ENCODE results near the gene TRPC3.

Gene TRPC3

DNA sequence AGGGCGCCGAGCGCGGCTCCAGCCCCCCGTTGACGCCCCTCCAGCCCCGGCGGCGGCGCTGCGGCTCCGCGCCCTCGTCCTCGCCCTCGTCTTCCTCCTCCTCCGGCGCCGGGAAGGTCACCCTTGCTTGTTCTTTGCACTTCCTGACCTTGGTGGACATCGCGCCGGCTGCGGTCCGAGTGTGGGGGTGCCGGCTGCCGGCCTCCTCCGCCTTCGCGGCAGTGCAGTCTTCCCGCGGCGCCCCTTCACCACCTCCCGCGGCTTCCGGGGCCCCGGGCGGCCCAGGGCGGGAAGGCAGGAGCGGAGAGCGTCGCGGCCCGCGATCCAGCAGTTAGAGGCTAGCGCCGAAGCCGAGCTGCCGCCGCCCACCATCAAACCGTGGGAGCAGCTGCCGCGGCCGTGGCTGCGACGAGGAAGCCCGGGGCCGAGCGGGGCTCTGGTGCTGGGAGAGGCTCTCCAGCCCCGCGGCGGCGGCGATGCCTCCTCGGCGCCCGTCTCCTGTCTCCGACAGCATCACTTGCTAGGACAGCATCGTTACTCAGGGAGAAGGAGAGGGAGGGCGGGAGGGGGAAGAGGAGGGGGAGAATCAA lies at the start of gene TRPC3:
Gene TRPC3, minus strand, starts transcription at position 540 of the 590 bp plus-strand sequence. Its CDS starts 380 bp downstream, at position 160.
- DNase-seq (ENCODE audit: low spot score): no peak

DNA sequence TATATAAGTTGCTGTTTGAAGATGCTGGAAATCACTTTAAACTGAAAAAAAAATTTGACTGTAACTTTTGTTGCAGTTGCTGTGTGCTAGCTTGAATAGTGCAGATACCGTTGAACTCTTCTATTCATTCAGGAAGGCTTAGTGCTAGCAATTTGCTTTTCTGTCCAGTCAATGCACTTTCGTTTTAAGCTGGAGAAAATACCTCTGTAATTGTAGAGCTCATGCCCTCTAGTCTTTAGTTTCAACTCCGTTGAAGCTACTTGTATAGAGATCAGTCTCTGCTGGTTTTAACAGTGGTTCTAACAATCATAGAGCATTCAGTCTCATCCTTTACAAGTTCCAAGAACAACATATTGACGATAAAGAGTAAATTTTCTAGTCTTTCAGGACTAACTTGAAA lies 49.0 kb upstream of the TRPC3 start:
- DNase-seq (ENCODE audit: low spot score): no peak

DNA sequence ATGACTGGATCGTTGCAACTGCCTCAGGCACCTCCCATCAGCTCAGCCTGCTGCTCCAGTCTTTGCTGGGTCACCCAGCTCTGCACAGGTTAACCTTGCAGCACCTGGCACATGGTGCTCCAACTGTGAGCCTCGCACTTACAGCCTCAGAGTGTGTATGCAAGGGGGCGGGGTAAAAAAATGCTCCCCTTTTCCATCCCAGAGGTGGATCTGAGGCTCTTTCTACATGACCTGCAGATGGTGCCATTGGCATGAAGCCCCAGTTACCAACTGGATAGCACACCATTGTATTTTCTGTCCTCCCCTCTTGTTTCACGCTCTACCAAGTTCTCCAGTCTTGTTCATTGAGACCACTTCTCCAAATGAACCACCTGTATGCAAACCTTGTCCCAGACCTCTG lies 46.2 kb upstream of the TRPC3 start:
- DNase-seq (ENCODE audit: low spot score): no peak

DNA sequence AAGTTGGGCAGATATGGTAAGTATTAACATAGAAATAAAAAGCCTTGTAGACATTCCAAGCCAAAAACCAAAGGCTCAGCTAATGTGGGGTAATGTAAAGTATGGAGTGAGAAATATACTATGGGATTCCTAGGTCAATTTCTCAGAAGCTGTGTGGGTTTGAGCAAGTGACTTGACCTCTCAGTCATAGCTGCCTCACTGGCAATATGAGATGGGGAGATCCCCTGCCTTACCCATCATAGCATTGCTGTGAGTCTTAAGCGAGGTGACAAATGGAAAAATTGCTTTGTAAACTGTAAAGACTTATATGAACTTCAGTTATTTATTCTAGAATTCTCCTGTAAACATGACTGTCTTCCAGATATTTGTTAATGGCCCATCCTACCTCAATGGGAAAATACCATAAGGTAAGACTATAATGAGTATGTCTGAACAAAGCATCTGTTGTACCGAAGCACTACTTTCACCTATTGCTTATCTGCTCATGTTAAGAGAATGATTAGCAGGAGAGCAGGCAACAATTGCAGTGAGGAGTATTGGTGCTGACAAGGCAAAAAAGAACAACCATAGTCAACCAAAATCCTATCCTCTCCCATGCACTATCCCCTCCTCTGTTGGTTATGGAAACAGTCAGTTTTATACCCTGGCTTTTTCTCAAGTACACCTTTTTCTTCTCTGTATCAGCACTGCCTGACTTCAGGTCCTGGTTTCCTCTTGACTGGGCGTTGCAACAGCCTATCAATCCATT lies 44.1 kb upstream of the TRPC3 start:
- DNase-seq (ENCODE audit: low spot score): no peak

DNA sequence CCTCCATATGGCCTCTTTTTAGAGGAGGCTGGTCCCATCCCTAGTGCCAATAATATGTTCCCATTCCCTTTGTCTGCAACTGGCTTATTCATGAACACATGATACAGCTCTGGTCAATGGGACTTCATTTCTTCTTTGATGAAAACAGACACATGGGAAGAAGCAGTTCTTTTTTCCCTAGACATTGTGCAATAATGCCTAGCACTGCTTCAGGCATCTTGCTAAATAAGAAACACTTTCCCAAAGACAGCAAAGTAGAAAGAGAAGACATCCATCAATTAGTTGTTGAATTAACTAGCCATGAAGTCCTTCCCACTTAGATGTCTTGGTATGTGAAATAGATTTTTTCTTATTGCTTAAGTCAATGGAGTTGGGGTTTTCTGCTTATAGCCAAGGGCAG lies 40.1 kb upstream of the TRPC3 start:
- DNase-seq (ENCODE audit: low spot score): no peak

DNA sequence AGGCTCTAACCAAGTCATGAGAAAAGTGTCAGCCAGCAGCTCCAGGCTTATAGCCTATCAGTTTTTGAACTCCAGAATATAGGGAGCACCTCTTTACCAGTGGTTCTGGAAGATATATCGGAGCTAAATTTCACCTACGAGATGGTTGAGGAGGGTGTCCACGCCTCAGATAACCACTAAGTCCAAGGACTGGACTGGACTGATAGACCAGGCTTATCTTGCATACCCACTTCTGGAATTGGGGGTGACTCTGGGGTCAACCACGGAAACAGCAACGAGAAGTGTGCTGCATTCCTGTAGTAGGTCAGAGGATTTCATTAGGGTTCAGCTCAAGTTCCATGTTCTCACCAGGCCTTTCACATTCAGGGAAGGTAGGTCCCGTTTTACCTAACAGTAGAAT lies 38.6 kb upstream of the TRPC3 start:
- no peak for DNase-seq (ENCODE audit: low spot score)

DNA sequence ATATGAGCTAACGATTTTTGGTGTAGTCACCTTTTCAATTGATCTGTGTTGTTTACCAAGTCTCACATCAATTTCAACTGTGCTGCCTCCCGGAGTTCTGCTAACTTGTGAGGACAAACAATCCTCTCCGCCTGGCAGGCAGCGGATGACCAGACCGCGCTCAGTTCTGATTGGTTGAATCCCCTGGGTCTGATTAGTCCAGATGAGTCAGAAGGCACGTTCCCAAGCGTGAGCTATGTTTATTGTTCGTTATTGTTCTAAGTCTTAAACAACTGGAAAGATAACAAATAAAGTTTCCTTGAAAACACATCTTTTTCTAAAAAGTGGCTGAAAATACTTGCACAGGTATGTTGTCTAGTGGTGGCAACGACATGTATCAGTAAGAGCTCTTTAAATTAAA lies 37.9 kb upstream of the TRPC3 start:
- peak; percentile 35 for DNase-seq (ENCODE audit: low spot score)

DNA sequence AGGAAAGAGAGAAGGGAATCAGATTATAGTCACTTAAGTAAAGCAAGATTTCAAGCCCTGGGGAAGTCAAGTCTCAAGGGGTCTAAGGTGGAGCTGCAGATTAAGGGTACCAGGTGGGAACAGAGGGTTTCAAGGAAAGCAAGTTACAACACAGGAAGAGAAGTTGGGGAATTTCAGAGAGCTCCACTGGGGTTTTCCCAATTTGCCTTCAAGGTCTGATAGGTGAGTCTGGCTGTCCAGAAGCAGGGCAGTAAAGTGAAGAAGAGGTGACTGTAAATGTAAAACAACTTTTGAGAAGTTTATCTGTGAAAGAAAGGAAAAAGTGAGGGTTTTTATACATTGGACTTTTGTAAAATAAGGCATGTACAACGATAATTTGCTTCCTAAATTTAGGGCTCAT lies 37.1 kb upstream of the TRPC3 start:
- DNase-seq (ENCODE audit: low spot score): no peak

DNA sequence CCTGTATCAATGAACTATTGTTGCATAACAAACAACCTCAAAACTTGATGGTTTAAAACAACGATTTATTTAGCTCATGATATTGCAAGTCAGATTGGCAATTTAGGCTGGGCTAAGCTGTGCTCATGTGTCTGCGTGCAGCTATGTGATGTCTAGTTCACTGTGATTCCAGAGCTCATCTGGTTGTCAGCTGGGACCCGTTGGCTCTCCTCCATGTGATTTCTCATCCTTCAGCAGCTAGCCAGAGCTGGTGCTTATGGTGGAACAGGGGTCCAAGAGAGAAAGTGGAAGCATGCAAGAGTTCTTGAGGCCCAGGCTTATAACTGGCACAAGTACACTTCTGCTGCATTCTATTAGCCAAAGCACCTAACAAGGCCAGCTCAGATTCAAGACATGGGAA lies 28.8 kb upstream of the TRPC3 start:
- no peak for DNase-seq (ENCODE audit: low spot score)

DNA sequence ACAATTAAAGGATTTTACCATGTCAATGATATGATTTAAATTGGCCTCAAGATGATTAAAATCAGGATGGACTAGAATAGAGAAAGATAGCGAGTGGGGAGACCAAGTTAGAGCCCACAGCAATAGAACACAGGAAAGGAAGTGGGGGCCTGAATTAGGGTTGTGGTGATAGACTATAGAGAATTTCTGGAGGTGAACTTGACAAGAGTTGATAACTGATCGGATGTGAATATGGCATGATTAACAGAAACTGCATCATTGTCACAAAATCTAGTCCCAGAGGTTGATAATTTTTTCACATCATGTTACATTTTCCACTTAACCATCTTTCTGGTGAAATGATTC lies 26.3 kb upstream of the TRPC3 start:
- no peak for DNase-seq (ENCODE audit: low spot score)

DNA sequence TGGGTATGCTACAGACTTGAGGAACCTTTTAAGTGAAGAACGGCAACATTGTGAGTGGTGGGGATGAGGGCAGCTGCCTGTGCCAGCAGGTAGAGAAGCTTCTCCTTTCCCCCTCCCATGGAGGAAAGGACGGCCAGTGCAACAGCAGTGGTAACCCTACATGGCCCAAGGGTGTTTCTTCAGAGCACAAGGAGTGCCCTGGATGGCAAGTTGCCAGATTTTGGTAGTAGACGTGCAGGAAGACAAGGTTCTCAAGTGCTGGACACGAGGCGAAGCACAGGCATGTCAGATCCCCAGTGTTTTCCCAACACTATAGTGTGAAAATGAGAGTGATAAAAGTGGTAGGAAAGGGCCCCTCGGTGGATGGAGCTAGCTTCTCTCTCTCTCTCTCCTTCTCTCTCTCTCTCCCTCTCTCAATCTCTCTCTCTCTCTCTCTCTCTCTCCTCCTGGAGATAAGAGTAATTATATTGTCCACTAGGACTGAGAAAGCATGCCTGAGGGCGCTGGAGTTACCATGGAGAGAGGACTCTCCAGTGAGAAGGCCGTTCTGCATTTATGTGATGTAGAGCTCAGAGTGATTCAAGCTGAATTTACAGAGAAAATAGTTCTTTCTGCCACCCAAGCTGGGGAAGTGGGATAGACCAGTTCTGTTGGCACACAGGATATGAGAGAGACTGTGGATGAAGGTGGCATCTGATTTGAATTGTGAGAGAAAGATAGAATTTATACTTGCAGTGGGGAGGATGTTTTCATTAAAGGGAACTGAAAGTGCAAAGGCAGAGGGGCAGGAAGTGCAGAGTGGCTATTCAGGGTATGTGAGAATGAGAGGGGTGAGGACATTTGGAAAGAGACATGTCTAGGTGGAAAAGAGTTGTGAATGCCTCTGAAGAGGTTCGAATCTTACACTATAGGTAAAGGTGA lies 25.7 kb upstream of the TRPC3 start:
- DNase-seq (ENCODE audit: low spot score): no peak

DNA sequence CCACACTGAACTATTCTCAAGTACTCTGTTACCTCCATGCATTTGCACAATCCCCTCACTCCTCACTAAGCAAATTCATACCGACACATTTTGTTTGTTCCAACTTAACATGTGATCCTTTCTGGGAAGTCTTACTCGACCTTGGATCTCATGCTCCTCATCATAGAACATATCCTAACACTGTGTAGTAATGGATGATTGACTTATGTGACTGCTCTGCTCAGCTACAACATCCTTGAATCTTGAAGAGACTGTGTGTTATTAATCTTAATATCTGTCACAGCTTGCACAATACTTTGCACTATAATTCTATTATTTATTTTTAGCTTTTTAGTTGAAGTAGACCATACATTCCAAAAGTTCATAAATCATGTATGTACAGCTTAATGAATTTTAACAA lies 23.9 kb upstream of the TRPC3 start:
- no peak for DNase-seq (ENCODE audit: low spot score)

DNA sequence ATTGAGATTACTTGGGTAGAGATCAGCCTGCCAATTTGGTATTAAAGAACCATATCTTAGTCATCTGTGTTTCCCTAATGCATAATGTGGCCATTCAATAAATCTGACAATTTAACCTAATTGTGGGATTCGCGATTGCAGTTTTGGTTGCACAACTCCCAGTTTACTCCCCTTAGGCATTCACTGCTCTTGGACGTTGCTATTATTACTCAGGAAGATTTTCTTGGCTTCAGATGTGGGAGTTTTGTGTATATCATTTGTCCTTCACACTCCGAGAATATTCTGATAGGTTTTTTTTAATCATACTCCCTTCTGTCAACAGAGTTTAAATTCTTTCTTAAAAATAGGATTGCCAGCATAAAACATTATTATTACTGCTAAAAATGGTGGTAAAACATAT lies 22.0 kb upstream of the TRPC3 start:
- DNase-seq (ENCODE audit: low spot score): no peak

DNA sequence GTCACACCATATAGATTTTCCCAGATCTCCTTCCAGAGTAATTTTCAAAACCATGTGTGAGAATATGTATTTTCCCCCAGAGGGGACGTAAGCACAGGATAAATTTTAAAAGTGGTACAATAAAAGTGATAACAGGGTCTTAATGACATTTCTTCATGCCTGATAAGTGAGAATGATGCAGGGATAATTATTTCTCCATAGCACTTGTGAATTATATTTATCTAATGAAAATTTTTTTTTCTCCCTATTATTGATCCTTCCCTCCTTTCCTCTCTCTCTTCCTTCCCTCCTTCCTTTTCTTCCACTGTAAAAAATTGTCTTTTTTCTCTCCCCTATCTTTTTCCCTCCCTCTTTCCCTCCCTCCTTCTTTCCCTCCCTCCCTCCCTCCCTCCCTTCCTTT lies 17.0 kb upstream of the TRPC3 start:
- no peak for DNase-seq (ENCODE audit: low spot score)

DNA sequence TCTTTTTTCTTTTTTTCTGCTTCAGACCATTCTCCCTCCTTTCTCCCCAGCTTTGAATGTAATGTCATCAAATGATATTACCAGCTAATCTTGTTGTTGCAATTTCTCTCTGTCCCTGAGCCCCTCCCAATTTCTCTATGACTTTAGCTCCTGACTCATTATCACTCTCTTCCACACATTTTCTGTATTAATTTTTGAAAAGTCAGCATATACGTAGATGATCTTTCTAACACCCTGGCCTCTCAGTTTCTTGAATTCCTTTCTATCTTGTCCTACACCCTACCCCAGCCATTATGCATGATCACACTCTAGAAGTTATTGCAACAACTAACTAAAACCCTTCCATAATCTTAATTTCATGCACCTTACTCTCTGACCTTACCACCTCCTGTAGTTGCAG lies 13.1 kb upstream of the TRPC3 start:
- no peak for DNase-seq (ENCODE audit: low spot score)

DNA sequence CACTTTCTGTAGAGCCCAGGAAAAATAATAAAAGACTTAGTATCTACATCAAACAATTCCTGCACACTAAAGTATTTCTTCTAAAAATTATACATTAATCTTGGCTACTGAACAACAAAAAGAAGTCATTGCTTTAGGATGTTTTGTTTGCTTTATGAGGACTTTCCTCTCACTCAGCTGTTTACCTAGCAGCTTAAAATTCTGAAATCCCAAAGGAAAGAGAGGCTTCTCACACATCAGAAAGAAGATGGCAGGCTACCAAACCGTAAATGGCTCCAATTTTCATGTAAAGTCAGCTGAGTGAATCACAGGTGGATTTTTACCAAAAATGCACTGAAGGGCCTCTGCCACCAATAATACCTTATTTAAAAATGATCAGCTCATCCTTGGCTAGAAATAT lies 9.0 kb upstream of the TRPC3 start:
- DNase-seq (ENCODE audit: low spot score): no peak

DNA sequence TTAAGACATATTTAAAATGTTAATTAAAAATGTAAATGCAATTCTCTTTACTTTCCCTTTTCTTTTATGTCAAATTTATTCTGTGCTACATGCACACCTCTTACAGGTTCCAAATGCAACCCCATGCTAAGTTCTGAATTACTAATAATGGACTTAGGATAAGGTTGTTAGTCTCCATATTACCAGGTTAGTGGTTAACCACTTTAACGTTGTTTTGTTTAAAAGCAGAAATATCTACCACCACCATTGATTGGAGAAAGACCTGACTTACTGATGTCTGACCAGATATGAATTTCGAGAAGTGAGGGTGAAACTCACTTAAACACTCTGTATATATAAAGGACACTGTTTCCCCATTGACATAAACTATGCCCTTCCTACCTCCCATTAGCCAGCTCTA lies 6.9 kb upstream of the TRPC3 start:
- no peak for DNase-seq (ENCODE audit: low spot score)

DNA sequence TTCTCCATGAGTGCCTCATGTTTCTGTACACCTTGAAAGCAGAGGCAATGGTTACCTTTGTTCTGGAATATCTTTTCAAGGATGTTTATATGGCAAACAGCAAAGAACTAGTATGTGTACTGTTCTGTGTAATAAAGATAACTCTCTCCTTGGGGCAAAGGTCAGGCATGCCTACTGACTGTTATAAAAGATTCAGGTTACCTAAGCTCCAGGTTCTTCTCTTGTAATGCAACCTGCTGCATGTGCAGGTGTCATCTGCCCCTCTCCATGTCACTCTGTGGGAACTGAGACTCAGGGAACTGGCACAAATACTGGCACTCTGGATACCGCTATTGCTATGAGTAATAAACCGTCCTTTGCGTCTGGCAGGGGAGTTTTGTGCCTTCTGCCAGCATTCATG lies 5.4 kb upstream of the TRPC3 start:
- DNase-seq (ENCODE audit: low spot score): peak; percentile 15

DNA sequence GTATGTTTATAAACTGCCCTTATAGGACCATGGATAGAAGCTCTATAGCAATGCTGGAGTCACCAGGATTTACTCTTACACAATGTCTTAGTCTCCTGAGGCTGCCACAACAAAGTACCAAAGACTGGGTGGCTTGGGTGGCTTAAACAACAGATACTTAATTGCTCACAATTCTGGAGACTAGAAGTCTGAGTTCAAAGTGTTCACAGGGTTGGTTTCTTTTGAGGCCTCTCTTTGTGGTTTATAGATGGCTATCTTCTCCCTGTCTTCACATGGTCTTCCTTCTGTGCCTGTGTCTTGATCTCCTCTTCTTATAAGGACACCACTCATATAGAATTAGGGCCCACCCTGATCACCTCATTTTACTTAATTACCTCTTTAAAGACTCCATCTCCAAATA lies 2.0 kb upstream of the TRPC3 start:
- DNase-seq (ENCODE audit: low spot score): no peak

DNA sequence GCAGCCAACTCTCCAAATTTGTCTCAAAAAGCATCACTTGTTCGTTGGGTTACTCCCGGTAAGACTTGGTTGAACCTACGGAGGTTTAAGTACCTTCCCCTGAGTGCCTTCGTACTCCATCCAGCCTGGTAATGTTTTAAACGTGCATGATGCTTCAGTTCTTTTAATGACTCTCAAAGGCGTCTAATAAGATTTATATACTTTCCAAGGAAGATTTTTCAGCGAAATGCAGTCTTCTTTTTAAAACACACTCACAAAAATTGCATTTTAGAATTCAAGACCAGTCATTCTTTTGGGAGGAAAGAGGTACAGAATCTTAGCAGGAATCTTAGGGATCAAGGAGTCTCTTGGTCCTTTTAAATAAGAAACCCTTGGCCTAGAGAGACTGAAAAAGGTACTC lies 430 bp upstream of the TRPC3 start:
- DNase-seq (ENCODE audit: low spot score): no peak

DNA sequence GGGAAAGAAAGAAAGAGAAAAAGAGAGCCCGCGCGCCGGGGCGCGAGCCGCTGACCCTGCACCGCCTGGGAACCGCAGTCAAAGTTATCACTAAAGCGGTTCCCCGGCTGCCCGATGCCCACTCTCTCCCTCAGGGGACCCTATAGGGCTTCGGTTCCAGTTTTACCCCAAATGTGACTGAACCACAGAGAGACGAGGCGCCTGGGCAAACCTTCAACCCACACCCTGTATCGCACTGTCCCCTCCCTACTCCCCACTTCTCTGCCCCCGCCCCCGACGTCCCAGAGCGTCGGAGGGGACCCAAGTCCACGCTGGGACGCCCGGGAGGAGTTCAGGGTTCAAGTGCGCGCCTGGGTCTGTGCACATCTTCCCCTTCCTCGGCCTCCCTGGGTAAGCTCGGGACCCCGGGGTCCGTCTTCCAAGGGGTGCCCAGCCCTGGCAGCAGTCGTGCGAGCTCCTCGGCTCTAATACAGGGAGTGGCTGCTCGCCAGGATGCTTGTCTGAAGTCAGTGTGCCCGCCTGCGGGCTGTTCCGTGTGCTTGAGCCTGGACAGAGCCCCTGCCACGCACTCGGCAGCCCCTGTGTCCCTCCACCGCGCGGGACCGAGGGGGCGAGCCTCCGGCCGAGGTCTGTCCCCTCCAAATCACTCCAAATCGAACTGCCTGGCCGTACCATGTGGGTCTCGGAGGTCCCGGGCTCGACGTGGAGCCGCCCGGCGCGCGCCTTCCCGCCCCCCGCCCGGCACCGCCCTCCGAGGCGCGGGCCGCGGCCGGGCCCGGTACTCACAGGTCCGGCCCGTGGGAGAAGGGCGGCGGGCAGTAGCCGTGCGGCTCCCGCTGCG lies 960 bp downstream of the TRPC3 start:
- DNase-seq (ENCODE audit: low spot score): no peak

DNA sequence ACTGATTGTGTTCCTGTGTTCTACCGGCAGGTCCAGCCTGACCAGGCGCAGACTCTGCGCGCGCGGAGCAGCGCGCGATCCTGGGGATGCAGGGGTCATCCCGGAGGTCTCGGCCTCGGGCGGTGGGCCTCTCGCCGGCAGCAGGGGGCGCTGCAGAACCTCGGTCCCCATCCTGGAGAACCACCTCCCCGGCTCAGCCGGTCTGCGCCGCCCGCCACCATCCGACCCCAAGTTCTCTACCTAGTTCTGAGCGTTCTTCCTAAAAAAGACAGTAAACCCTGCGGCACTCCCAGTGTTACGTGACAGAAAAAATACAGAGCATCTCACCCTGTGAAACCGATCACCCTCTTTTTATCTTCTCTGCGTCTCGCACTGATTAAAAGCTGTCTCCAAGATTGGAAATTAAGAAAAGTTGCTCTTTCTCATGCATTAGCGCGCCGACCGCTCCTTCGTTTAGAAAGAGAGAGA lies 1.6 kb downstream of the TRPC3 start:
- DNase-seq (ENCODE audit: low spot score): peak; percentile 17

Data from LoVo (cell line).